Amniotic stem cell (primary cell): ENCODE data around the gene NUTM2E.
A peak's percentile ranks its signal among the peaks of the same experiment; 100 is the strongest.
"Not testable (repeated sequence)": the region's sequence is repeated elsewhere in the genome, so short reads cannot be mapped to it uniquely, and the experiment has no call there.

Experiments used
- DNase-seq: peaks from one replicate; lab custom pipeline; 2025; lab: John Stamatoyannopoulos, UW

NUTM2E gene

DNA sequence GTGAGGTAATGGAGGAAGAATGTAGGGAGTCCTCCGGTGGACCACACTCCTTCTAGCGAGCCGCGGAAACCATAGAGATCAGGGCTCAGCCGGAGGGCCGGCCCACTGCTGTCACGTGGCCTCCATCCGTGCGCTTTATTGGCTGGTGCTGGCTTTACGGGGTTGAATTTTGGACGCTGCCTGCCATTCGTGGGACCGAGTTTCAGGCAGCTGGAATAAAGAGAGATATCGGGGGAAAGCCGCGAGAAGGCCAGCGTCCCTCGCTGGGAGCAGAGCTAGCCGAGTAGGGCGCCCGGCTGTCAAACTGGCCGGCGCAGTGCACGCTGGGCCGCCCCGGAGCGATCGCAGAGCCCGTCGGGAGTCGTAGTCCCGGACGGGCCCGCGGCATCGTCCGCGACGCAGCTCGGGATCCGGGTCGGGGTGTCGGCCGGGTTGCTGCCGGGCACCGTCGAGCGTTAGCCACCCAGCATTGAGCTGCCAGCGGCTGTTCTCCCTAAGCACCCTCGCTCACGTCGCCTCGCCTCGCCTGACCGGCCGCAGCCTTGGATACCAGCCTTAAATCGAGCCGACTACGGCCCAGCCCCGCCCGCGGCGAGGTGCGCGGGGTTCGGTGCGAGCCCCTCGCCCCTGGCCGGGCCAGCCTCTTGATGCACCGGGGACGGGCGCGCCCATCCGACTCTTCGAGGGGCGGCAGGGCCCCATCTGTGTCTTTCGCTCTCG is at the start of gene NUTM2E:
Gene NUTM2E (plus strand): TSS at position 244 of the 720 bp plus-strand sequence. CDS start 15,002 bp downstream, outside the sequence.
- not testable (repeated sequence) for DNase-seq

DNA sequence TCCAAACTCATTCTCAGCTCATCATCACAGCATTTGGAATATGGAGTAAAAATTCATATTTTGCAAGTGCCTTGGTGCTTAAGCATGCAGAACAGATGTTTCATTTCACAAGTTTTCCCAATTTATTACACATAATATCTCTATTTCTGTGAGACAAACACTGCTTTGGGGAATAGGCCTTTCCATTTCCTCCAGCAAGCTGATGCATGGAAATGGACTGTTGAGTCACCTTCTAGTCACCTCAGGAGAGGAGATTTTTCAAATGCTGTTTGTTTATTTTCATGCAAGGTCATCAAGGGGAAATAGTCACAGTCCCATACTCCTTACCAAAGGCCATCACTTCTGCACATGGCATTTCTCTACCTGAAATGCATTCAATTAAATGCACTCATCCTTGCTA is 48.5 kb upstream of the NUTM2E start:
- not testable (repeated sequence) for DNase-seq

GRCh38 chr10:79779310-79779938 is 47.1 kb upstream of the NUTM2E start:
- DNase-seq, result peak; percentile 53

DNA sequence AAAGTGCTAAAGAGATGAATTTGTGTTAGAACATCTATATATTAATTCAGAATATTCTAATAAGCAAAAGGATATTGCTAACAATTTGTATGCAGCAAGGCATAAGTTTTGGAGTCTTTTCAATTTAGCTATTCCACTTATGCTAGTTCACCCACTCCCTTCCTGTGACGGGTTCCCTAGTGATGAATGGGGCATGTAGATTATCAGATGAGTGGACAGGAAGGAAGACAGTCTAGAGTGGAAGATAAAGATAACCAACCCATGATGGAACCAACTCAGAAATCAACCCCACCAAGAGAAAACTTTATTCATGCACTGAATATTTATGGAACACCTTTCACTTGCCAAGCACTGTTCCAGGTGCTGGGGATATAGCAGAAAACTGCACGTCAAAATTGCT is 46.5 kb upstream of the NUTM2E start:
- not testable (repeated sequence) for DNase-seq

DNA sequence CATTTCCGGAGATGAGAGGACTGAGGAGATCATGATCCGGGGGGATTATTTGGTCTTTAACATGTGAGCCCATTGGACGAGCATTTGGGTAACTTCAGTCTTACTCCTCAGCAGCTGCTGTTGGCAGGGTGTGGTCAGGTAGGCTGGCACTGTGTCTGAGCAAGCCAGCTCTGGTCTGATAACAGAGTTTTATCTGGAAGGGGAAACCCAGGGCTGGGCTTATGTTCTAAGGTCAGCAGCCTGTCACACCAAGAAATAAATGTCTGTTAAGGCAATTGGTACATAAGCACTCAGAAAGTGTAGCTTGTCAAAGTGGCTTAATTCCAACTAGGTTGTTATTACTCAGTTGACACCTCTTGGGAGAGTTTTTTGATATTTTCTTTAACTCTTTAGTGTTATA is 45.0 kb upstream of the NUTM2E start:
- not testable (repeated sequence) for DNase-seq

DNA sequence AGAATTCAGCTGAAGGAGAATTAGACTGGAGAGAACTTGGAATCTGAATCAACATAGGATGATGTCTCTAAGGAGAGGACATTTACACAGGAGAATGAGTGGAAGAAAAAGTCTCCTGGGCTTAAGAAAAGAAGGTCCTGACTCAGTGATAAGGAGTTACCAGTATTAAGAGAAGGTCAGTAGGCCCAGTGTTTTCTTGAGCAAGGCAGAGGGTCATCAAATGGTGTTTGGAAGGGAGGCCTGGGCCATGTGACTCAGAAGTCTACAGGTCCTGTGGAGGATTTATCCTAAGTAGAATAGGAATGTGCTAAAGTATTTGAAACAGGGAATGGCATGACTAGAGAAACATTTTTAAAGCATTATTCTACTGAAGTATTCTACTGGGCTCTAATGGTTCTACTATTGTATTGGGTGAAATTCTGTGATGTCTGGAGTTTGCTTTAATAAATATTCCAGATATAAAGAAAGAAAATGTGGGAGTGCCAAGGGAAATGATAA is 39.0 kb upstream of the NUTM2E start:
- DNase-seq, result not testable (repeated sequence)

- not testable (repeated sequence) for DNase-seq
These were observed 37.2 kb upstream of the NUTM2E start for GRCh38 chr10:79789351-79789750.

DNA sequence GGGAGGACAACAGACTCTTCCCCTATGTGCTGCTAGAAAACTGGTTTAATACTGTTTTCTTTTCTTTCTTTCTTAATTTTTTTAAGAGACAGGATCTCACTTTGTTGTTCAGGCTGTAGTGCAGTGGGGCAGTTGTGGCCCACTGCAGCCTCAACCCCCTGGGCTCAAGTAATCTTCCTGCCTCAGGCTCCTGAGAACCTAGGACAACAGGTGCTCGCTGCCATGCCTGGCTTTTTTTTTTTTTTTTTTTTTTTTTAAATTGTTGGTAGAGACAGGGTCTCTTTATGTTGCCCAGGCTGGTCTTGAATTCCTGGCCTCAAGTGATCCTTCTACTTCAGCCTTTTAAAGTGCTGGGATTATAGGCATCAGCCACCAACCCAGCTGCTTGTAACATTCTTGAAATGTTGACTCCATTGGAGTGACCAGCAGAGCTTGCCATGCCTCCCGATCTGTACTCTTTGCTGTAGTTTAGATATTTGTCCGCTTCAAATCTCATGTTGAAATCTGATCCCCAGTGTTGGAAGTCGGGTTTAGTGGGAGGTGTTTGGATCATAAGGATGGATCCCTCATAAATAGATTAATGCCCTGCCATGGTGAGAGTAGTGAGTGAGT is 34.5 kb upstream of the NUTM2E start:
- not testable (repeated sequence) for DNase-seq

DNA sequence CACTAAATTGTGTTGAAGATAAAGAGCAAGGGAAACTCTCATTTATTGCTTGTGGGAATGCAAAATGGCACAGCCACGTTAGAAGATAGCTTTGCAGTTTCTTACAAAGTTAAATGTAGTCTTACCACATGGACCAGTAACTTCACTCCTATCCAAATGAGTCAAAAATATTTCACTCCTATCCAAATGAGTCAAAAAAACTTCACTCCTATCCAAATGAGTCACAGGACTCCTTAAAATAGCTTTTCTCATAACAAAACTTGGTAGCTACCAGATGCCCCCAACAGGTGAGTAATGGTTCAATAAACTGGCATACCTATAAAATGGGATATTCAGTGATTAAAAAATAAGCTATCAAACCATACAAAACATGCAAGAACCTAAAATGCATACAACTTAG is 27.2 kb upstream of the NUTM2E start:
- not testable (repeated sequence) for DNase-seq

DNA sequence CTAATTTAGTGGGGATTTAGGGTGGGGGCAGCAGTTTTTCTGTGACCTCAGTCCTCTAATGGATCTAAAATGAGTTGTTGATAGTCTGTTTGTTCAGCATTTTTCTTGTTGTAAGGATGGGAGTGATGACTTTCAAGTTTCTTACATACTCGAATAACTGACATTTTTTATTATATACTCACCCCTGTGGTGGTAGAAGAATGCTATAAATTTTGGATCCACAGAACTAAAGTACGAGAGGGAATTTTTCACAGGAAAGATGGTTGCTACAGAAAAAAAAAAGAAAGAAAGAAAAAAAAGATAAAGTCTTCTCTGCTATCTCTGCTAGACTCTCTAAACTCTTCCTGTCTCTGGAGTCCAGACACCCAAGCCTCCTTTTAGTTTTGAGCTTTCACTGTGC is 20.7 kb upstream of the NUTM2E start:
- DNase-seq, result not testable (repeated sequence)

- DNase-seq, result not testable (repeated sequence)
These were observed 14.6 kb upstream of the NUTM2E start for GRCh38 chr10:79811895-79812294.

DNA sequence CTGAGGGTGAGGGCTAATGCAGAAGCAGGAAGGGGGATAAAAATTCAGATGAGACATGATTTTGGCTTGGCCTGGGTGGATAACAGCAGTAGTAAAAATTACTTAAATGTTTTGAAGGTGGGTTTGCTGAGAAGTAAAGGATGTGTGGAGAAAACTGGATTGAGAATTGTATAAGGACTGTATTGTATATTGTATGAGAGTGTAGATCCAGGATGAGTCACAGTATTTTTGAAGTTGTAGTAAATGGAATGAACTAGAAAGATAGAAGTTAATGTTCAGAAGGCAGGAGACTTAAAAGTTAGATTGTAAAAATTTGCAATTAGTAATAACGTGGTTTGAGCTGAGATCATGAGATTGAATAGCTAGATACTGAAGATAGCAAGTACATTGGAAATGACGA is 10.2 kb upstream of the NUTM2E start:
- DNase-seq, result not testable (repeated sequence)

- not testable (repeated sequence) for DNase-seq
These were observed 3.2 kb upstream of the NUTM2E start for GRCh38 chr10:79823387-79823786.

DNA sequence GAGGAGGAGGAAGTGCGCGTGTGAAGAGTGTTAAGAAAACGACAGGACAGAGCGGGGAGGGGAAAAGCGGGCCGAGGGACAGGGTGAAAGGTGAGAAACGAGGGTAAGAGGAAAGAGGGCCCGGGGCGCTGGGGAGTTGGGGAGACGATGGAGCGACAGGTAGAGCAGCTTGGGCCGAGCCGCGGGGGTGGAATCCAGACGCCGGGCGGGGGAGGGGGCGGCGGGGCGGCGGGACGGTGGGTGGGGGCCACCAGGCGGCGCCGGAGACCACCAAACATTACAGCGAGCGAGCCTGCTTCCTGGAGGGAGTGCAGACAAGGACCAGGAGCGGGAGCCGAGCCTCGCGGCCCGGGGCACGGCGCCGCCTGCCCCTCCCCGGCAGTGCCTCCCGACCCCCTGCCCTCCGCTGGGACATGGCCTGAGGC is 940 bp upstream of the NUTM2E start:
- DNase-seq, result not testable (repeated sequence)

- DNase-seq, result not testable (repeated sequence)
These were observed 426 bp upstream of the NUTM2E start for GRCh38 chr10:79826131-79826495.

DNA sequence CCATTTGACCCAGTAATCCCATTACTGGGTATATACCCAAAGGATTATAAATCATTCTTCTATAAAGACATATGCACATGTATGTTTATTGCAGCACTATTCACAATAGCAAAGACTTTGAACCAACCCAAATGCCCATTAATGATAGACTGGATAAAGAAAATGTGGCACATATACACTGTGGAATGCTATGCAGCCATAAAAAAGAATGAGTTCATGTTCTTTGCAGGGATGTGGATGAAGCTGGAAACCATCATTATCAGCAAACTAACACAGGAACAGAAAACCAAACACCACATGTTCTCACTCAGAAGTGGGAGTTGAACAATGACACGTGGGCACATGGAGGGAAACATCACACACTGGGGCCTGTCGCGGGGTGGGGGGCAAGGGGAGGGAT is 7.3 kb downstream of the NUTM2E start:
- DNase-seq, result not testable (repeated sequence)

GRCh38 chr10:79835891-79836290 is 9.4 kb downstream of the NUTM2E start:
- not testable (repeated sequence) for DNase-seq

DNA sequence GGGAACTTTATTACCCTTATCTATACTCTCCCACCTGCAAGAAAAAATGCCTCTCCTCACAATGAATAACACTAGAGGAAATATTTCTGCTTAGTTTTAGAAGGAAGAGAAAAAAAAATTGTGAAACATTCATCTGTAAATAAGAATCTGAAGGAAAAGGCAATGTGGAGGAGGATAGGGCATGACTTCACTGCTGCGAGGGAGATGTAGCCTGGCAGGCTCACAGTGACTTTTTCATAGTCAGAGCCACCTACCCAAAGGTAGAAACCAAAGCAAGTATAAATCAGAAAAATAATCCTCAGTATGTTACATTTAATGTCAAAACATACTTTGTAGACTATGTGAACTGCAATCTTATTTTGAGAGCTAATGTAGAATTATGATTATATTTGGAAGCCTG is 10.4 kb downstream of the NUTM2E start:
- not testable (repeated sequence) for DNase-seq

DNA sequence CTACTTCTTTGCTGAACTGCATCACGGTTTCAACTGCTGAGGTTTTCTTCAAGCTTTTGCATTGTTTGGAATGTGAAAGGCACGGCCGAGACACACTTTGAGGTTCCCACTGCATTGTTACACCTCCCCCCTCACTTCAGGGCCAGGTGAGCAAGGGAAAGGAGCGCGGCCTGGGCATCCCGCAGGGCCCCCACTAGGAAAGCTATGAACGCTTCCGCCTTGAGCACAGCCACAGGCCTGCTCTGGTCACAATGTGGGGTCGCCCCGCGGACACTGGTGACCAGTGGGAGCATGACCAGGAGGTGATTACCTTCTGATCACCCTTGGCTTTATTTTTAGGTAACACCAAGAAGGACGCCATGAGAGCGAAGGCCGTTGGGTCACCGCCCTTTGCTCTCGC is 11.9 kb downstream of the NUTM2E start:
- not testable (repeated sequence) for DNase-seq

GRCh38 chr10:79853191-79853854 is 26.8 kb downstream of the NUTM2E start:
- not testable (repeated sequence) for DNase-seq

DNA sequence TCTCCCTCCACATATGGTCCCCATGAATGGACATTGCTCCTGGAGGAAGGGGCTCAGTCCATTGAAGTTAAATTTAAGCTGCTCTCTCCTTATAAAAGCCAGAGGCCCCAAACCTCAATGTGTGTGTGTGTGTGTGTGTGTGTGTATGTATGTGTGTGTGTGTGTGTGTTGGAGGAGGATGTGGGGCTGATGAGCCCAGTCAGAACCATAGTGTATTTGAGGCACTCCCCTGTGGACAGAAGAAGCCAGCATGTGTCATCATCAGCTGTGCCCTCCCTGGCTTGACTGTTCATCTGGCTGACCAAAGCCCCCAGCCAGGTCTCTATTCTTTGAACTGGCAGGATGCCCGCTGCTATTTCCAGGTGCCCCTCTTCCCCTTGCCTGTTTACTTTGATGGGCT is 35.7 kb downstream of the NUTM2E start:
- not testable (repeated sequence) for DNase-seq

- not testable (repeated sequence) for DNase-seq
These were observed 36.3 kb downstream of the NUTM2E start for GRCh38 chr10:79862803-79863202.
